Measurements from ENCODE around the gene TTC17.

DNA sequence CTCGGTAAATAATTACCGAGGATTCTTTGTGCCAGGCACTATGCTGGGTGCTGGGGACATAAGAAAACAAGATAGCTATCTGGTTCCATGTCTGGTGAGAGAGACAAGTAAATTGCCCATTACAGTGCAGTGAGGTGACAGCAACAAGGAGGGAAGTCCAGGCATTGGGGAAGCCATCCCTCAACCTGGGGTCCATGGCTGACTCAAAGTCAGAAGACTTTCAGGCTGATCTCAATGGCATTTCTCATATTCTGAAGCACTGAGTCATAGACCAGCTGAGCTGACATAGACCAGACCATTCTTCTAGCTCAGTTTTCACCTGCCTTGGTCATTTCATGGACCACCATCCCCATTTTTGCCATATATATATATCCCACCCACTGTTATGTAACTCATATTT lies 158.8 kb downstream of the TTC17 start:
- TF ChIP-seq POLR2AphosphoS5 (IDR thresholded peaks at IDR 0.05; ENCODE audit: low read depth, low read length) (no peak), SIN3A (IDR thresholded peaks at IDR 0.05; ENCODE audit: borderline replicate concordance, insufficient read depth, low read length) (no peak), TAF1 (IDR thresholded peaks at IDR 0.05; ENCODE audit: borderline replicate concordance, insufficient read depth, low read length) (no peak), FOXP2 (optimal IDR thresholded peaks at IDR 0.05; ENCODE audit: borderline replicate concordance, extremely low read depth, extremely low read length, insufficient read depth) (no peak)
- TF ChIP-seq, protein P1, sequence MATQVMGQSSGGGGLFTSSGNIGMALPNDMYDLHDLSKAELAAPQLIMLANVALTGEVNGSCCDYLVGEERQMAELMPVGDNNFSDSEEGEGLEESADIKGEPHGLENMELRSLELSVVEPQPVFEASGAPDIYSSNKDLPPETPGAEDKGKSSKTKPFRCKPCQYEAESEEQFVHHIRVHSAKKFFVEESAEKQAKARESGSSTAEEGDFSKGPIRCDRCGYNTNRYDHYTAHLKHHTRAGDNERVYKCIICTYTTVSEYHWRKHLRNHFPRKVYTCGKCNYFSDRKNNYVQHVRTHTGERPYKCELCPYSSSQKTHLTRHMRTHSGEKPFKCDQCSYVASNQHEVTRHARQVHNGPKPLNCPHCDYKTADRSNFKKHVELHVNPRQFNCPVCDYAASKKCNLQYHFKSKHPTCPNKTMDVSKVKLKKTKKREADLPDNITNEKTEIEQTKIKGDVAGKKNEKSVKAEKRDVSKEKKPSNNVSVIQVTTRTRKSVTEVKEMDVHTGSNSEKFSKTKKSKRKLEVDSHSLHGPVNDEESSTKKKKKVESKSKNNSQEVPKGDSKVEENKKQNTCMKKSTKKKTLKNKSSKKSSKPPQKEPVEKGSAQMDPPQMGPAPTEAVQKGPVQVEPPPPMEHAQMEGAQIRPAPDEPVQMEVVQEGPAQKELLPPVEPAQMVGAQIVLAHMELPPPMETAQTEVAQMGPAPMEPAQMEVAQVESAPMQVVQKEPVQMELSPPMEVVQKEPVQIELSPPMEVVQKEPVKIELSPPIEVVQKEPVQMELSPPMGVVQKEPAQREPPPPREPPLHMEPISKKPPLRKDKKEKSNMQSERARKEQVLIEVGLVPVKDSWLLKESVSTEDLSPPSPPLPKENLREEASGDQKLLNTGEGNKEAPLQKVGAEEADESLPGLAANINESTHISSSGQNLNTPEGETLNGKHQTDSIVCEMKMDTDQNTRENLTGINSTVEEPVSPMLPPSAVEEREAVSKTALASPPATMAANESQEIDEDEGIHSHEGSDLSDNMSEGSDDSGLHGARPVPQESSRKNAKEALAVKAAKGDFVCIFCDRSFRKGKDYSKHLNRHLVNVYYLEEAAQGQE (IDR thresholded peaks at IDR 0.05; ENCODE audit: insufficient read depth in 1 of 2, low read depth in 2 of 2, low read length in 2 of 2): no peak

All from PFSK-1 (cell line).